Jurkat, Clone E6-1 (cell line): ENCODE measurements around the gene GFAP.

Experiments used
- DNase-seq: peaks from one replicate; pipeline ENCODE4 v3.0.0-alpha.2; 2011; ENCODE audit warnings: low read depth, low spot score
- H3K4me3 ChIP-seq: 2 replicates; pipeline ENCODE4 v1.5.1; 2011; ENCODE audit warnings: mild to moderate bottlenecking, low read length, control low read depth, moderate library complexity

GFAP gene

GRCh38 chr17:44932787-44933097, 17.4 kb upstream of the GFAP start:
- DNase-seq, result no peak
- H3K4me3 ChIP-seq, result no peak overlapping the region

GRCh38 chr17:44932096-44932786, 16.9 kb upstream of the GFAP start:
- H3K4me3 ChIP-seq, result no peak overlapping the region
- no peak for DNase-seq

GRCh38 chr17:44931376-44931775, 16.1 kb upstream of the GFAP start:
- no peak overlapping the region for H3K4me3 ChIP-seq
- DNase-seq, result no peak

GRCh38 chr17:44930667-44931066, 15.4 kb upstream of the GFAP start:
- H3K4me3 ChIP-seq, result no peak overlapping the region
- DNase-seq, result no peak

GRCh38 chr17:44928950-44929720, 13.8 kb upstream of the GFAP start:
- DNase-seq, result no peak
- H3K4me3 ChIP-seq, result no peak overlapping the region

GRCh38 chr17:44928136-44928535, 12.8 kb upstream of the GFAP start:
- no peak overlapping the region for H3K4me3 ChIP-seq
- no peak for DNase-seq

GRCh38 chr17:44927696-44928095, 12.4 kb upstream of the GFAP start:
- no peak overlapping the region for H3K4me3 ChIP-seq
- no peak for DNase-seq

GRCh38 chr17:44926821-44927525, 11.7 kb upstream of the GFAP start:
- H3K4me3 ChIP-seq, result no peak overlapping the region
- no peak for DNase-seq

GRCh38 chr17:44925731-44926697, 10.7 kb upstream of the GFAP start:
- DNase-seq, result no peak
- no peak overlapping the region for H3K4me3 ChIP-seq

GRCh38 chr17:44924107-44924544, 8.8 kb upstream of the GFAP start:
- DNase-seq, result no peak

GRCh38 chr17:44922746-44923470, 7.6 kb upstream of the GFAP start:
- no peak for DNase-seq
- H3K4me3 ChIP-seq, result no peak overlapping the region

More at GRCh38 chr17:44924107-44924544, 8.8 kb upstream of the GFAP start:
- no peak overlapping the region for H3K4me3 ChIP-seq

- H3K4me3 ChIP-seq, result no peak overlapping the region
- no peak for DNase-seq
Observed at GRCh38 chr17:44922136-44922535, 6.8 kb upstream of the GFAP start.

- no peak for DNase-seq
- no peak overlapping the region for H3K4me3 ChIP-seq
Observed at GRCh38 chr17:44921122-44921882, 6.0 kb upstream of the GFAP start.

- DNase-seq, result no peak
- no peak overlapping the region for H3K4me3 ChIP-seq
Observed at GRCh38 chr17:44920565-44920940, 5.3 kb upstream of the GFAP start.

- no peak for DNase-seq
- H3K4me3 ChIP-seq, result no peak overlapping the region
Observed at GRCh38 chr17:44919885-44920564, 4.7 kb upstream of the GFAP start.

- no peak overlapping the region for H3K4me3 ChIP-seq
- DNase-seq, result no peak
Observed at GRCh38 chr17:44919411-44919810, 4.1 kb upstream of the GFAP start.

GRCh38 chr17:44918006-44918405, 2.7 kb upstream of the GFAP start:
- no peak for DNase-seq
- no peak overlapping the region for H3K4me3 ChIP-seq
